NCI-H446 treated with DMSO at 0.1 percent for 48 hours (cell line): ENCODE data around the gene NSD2.
"Not testable (repeated sequence)": the region's sequence is repeated elsewhere in the genome, so short reads cannot be mapped to it uniquely, and the experiment has no call there.

Experiments
- DNase-seq: peaks from one replicate; lab custom pipeline; 2025; lab: John Stamatoyannopoulos, UW

Gene NSD2

DNA sequence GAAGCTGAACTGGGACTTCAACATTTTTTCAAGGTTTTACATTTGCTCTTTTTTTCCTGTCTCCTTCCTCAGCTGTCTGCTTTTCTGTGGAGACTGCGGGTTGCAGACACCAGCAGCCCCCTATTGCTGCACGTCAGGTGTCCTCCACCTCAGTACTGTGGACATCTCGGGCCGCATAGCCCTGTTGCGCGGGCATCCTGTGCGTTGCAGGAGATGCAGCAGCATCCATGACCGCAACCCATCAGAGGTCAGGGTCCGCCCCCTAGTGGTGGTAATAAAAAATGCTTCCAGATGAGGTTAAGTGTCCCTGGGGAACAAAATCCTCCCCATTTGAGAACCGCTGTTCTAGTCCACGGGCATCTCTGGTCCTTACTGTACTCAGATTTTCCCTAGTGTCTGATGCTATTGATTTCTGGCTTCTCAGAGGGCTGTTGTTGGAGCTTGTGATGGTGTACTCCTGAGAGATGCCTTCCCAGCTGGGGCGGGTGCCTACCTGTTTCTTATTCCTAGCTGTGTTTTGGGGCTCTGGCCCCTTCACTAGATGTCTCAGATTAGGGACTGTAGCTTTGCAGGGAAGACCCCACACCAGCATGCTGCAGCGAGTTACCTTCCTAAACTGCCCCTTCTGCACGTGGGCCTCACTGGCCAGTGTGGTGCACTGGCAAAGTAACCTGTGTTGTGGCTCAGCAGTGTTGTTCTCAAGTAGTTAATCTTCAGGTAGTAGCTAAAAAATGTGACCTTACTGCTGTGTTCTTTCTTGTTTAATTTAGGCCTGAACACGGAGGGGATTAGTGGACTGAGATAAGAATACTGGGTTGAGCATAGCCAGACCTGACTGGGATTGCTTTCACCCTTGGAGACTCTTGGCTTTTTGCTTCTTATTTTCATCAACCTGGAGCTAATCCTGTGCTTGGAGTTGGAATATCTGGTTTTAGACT lies 28.2 kb downstream of the NSD2 start:
- DNase-seq = peak; percentile 3

DNA sequence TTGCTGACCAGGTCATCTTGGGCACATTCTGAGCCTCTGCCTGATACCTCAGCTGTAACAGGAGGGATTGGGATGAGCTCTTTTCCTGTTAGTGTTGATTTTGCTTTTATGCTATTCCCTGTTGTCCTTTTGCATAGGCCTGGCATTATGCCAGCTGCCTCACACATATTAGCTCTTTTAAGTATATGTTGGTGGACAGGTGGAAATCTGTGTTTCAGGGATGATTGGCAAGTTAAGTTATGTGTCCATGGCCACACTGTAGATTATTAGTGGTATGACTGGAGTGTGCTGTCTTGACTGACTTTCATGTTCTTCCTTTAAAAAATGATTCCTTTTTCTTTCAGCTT lies 28.9 kb downstream of the NSD2 start:
- DNase-seq = no peak

DNA sequence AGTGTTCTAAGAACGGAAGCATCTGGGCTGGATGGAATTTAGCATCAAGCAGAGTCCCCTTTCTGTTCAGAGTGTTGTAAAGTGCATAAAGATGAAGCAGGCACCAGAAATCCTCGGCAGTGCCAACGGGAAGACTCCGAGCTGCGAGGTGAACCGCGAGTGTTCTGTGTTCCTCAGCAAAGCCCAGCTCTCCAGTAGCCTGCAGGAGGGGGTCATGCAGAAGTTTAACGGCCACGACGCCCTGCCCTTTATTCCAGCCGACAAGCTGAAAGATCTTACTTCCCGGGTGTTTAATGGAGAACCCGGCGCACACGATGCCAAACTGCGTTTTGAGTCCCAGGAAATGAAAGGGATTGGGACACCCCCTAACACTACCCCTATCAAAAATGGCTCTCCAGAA lies 29.4 kb downstream of the NSD2 start:
- no peak for DNase-seq

DNA sequence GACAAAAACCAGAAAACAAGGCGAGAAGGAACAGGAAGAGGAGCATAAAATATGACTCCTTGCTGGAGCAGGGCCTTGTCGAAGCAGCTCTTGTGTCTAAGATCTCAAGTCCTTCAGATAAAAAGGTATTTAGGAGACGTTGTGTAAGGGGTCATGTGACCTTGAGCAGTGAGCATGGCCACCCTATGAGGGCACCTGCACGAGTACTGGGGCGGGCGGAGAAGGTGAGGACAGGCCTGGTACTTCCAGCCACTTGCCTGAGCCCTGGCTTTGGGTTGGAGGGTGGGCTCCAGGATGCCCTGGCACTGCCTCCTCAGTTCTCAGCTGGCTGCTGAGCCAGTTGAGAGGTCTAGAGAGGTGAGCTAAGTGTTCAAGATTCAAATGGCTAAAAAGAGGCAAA lies 29.9 kb downstream of the NSD2 start:
- DNase-seq = no peak

DNA sequence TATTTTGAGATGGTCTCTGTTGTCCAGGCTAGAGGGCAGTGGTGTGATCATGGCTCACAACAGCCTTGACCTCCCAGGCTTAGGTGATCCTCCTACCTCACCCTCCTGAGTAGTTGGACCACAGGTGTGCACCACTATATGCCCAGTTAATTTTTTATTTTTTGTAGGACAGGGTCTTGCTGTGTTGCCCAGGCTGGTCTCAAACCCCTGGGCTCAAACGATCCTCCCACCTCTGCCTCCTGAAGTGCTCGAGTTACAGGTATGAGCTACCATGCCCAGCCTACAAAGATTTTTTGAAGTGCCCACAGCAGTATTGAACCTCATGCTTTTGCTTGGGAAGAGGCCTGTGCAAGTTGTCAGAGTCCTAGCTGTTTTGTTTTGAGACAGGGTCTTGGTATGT lies 31.1 kb downstream of the NSD2 start:
- no peak for DNase-seq

DNA sequence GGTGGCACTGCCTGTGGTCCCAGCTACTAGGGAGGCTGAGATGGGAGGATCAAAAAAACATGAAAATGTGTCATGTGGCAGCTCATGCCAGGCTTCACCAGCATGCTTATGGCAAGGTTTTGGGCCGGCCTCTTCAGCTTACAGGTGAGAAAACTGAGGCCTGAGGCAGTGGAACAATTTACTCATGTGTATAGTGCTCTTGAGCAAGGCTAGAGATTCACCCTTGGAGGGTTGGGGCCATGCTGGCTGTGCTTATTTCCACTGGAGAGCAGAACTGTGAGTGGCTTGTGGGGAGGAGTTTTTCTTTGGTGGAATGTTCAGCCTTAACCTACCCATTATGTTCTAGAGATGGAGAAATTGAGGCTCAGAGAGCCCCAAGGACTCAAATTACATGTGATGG lies 31.8 kb downstream of the NSD2 start:
- DNase-seq = no peak

DNA sequence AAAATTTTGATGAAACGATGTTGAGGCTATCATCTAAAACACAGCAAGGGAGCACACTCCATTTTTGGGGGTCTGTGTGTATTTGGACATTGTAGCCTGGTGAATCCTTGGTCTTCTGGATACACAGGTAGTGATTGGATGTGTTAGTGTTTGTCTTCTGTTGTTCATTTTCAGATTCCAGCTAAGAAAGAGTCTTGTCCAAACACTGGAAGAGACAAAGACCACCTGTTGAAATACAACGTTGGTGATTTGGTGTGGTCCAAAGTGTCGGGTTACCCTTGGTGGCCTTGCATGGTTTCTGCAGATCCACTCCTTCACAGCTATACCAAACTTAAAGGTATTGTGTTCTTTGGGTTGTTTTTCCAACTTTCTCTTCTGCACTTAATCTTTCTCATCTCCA lies 32.8 kb downstream of the NSD2 start:
- DNase-seq = no peak

DNA sequence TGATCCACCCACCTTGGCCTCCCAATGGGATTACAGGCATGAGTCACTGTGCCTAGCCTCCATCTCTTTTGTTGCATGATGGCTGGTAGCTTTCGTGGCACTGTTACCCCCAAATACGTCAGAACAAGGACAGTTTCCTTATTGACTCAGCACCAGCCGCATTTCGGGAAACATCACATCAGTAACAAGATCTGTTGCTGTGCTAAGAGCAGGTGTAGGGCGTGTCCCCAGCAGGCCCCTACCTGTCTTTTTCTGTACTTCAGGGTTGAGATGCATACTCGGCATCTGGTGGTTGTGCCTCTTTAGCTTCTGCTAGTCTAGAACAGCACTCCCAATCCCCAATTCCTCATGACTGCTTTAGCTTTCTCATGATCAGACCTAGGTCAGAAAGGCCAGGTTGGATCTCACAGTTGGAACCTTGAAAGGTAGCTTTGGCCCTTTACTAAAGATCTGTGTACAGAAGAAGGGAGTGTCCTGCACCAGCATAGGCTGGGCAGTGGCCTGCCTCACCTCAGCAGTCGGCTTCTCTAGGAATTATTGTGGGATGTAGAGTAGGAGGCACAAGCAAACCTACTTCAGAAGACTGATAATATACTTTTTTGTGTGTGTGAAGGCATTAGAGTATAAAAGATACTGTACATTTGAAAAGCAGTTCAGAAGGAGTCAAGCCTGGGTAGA lies 36.8 kb downstream of the NSD2 start:
- DNase-seq = no peak

DNA sequence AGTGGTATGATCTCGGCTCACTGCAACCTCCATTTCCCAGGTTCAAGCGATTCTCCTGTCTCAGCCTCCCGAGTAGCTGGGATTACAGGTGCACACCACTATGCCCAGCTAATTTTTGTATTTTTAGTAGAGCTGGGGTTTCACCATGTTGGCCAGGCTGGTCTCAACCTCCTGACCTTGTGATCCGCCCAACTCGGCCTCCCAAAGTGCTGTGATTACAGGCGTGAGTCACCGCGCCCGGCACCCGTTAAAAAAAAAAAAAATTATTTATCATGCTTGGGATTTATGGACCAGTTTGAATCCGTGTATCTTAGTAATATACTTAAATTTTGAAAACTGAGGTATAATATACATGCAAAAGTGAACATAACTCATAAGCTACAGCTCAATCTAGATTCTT lies 38.5 kb downstream of the NSD2 start:
- DNase-seq = not testable (repeated sequence)

DNA sequence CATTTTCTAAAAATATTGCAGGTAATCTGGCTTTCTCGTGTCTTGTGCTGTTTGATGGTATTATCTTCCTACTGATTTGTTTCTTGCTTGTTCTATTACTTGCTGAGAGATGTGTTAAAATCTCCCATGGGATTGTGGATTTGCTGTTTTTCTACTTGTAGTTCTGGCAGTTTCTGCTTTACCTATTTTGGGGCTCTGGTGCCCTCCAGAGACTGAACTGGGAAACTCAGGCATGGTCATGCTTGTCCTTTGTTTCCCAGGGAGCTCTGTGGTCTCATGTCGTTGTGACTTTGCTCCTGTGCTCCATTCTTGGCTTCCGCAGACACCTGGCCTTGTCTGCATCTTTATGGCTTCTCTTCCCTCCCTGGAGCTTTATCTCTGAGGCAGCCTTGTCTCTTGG lies 39.5 kb downstream of the NSD2 start:
- peak; percentile 10 for DNase-seq

DNA sequence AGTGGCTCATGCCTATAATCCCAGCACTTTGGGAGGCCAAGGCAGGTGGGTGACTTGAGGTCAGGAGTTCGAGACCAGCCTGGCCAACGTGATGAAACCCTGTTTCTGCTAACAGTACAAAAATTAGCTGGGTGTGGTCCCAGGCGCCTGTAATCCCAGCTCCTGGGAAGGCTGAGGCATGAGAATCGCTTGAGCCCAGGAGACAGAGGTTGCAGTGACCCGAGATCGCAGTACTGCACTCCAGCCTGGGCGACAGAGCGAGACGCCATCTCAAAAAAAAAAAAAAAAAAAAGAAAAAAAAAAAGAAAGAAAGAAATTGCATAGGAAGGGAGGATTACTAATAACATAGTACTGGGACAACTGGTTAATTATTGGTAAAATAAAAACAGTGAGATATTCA lies 40.1 kb downstream of the NSD2 start:
- DNase-seq = not testable (repeated sequence)

DNA sequence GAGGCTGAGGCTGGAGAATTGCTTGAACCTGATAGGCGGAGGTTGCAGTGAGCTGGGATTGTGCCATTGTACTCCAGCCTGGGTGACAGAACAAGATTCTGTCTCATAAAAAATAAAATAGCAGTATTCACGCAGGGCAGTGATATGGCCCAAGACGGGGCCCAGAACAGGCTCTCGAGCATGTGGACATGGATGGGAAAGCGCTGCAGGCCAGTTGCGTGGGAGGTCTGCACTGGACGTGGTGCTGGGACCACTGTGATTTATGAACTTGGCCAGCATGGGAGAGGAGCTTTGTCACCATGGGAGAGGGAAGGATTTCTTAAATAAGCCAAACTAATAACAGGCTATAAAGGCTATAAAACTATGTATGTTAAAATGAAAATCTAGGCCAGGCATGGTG lies 51.6 kb downstream of the NSD2 start:
- no peak for DNase-seq

DNA sequence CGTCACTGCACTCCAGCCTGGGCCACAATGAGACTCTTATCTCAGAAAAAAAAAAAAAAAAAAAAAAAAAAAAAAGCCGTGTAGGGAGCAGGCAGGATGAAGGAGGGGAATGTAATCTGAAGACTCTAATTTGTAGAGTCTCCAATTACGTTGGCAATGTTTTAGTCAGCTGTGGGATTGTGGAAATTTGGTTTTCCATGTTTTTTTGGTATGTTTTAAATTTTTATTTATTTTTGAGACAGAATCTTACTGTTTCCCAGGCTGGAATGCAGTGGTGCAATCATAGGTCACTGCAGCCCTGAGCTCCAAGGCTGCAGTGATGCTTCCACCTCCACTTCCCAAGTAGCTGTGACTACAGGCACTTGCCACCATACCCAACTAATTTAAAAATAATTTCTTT lies 56.5 kb downstream of the NSD2 start:
- DNase-seq = no peak

DNA sequence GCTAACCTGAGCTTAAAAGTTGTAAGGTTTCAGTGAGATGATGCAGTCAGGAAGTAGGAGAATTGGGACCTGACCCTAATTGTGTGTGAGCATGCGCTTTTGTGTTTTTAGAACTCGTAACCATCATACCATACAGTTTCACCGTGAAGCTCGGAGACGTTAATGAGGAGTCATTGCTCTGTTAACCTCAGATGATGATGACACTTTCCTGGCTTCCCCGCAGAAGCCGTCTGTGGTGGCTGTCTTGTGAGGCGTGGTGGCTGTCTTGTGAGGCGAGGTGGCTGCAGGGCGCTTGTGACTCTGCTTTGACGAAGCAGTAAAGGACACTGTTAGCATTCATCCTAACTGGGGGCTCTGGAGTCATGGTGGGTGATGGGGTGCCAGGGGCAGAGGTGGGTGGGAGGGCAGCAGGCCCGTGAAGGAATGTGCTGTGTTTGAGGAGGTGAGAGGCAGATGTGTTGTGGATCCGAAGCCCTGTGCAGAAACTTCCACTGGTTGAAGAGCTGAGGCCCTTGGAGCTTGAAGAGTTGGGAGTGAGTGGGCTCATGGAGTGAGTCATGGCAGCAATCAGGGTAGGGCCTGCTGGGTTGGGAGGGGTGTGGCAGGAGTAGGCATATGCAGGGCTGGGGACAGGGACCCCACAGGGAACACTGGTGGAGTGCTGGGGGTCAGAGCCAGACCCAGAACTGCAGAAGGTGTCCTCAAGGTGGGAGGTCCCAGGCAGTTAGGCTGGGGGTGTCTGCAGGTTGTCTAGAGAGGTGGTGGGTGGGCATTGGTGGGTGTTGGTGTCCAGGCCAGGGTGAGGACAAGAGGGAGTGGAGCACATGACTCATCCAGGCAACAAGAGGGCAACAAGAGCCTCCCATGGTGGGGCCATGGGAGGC lies 57.4 kb downstream of the NSD2 start:
- DNase-seq = no peak

DNA sequence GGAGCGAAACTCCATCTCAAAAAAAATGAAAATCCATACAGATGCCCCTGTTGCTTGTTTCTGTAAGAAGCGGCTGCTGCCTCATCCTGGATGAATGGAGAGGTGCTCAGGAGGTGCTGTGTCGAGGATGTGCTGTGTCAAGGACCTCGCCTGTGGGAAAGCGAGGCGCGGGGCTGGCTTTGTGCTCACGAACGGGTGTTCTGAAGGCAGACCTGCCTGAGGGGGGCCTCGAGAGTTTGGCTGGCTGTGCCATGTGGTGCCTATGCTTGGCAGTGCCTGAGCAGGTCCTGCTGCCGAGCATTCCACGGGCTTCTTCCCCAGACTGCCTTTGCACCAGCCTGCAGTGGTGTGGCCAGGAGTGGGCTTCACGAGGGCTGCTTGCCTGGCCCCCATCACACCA lies 61.5 kb downstream of the NSD2 start:
- DNase-seq = no peak

DNA sequence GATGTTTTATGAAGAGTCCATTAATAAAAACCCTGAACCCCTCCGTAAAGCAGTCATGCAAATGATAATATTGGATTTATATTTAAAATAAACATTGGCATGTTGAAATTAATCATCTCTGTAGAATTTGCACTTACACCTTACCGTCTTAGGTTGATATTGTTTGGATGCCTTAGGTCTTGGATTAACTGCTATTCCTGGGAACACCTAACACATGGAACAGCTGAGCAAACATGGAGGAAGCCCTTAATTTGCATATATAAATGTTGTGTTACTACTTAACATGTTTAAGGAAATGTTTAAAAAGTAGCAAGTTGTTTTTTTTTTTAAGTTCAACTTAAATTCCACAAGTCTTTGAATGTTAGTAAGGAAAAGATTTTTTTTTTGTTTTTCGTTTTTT lies 62.5 kb downstream of the NSD2 start:
- DNase-seq = no peak

DNA sequence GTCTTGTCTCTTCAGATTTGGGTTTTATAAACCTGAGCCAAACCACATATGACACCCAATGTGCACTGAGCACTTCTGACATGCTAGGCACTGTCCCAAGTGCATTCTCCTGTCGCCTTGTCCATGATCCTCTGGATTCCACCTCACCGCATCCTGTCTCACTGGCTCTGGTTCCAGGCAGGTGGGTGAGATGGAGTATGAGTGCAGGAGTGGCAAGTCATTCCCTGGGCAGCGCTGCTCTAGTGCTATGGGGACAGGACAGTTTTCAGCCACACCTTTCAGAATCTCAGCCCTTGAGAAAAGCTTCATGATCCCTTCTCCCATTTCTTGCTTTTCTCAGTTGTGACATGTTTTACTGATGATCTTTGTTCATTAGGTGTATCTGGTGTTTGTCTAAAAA lies 66.4 kb downstream of the NSD2 start:
- no peak for DNase-seq

DNA sequence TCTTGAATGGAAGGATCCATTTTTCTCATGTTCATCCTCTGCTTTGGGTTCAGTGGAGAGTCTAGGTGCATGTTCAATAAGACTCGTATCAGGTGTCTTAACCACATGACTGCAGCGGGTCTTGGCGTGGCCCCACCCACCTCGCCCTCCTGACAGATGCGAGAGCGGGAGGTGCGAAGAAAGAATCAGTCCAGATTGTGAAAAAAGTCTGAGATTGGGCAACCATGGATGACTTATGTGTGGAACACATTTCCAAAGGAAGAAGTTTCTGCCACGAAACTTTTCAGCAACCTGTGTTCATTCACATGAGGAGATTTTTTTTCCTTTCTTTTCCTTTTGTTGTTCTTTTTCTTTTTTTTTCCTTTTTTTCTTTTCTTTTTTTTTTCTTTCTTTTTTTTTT lies 66.8 kb downstream of the NSD2 start:
- DNase-seq = no peak

DNA sequence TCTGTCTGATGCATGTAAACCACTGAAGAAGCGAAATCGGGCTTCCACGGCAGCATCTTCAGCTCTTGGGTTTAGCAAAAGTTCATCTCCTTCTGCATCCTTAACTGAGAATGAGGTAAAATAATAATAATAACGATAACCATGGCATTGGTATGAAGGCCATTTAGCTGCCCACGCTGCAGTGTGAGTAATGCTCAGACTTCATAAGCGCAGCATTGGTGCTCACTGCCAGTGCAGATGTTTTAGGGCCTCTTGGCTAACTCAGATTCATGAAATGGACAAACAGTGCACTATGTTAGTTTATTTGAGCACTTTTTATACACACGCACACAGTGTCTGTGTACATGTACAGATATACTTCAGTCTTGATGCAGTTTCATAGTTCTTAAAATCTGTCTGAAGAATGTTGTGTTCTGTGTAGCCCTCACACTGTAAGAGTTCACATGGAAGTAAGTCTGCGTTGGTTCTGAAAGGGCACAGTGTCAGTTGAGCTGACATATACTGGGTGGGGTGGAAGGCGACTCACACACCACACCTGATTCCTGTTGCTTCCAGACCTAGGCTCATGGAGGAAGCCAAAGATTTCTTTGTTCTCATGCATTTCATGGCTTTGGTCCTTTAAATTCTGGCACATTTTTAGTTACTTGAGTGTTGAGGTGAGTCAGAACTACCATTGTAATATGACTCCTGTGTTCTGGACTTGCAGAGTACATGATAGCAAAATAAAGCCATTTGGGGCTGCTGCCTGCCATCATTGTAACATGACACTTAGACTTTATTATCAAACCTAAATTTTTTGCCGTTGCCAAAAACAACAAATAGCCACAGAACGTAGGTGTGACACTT lies 68.7 kb downstream of the NSD2 start:
- DNase-seq = no peak

DNA sequence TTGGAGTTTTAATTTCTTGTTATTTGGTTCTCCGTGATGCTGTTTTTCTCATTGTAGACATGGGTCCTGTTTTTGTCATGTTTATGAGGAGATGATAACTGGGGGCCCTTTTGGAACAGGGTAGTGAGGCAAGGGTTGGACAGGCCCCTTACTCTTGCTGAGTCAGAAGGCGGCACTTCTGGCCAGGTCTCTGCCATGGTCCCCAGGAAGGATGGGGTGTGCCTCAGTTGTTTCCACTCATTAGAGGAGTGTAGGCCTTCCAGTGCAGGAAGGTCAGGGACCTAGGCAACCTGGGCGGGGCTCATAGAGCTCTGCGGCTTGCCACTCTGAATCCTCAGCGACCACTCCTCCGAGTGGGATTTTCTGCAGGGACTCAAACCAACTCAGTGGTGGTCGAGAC lies 69.4 kb downstream of the NSD2 start:
- no peak for DNase-seq

DNA sequence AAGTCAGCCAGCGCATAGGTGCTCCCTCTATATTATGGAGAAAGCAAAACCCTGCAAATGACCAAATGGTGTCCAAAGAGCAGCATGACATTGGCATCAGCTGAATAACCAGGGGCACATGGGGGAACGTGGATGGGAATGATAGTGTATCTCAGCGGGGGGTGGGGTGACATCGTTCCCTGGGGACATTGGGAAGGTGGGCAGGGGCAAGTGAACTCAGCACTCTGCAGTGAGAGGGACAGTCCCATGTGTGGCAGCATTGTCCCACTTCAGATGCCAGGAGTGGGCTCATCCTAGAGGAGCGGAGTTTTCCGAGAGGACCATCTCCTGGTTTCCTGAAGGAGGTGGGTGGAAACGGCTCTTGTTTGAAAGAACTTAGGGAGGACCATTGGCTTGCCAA lies 72.7 kb downstream of the NSD2 start:
- DNase-seq = no peak
